GM12872 (cell line): ENCODE results near the gene TMPRSS11D.

Experiments
- CTCF ChIP-seq: IDR thresholded peaks from 3 replicates; pipeline ENCODE4 v1.5.1; 2011; ENCODE audit warnings: low read depth, mild to moderate bottlenecking, low read length, moderate library complexity; ENCODE audit not compliant: insufficient read depth

TMPRSS11D gene

GRCh38 chr4:67877086-67877485 lies 6.7 kb downstream of the TMPRSS11D start:
- TF ChIP-seq CTCF, result no peak

GRCh38 chr4:67874986-67875385 lies 8.8 kb downstream of the TMPRSS11D start:
- TF ChIP-seq CTCF, result no peak

GRCh38 chr4:67873116-67873515 lies 10.7 kb downstream of the TMPRSS11D start:
- no peak for TF ChIP-seq CTCF

- peak; percentile 51 for TF ChIP-seq CTCF
Observed at GRCh38 chr4:67871867-67872266, 11.9 kb downstream of the TMPRSS11D start.

- no peak for TF ChIP-seq CTCF
Observed at GRCh38 chr4:67869580-67870190, 14.1 kb downstream of the TMPRSS11D start.

GRCh38 chr4:67861513-67861912 lies 22.3 kb downstream of the TMPRSS11D start:
- TF ChIP-seq CTCF, result no peak

GRCh38 chr4:67853336-67853735 lies 30.5 kb downstream of the TMPRSS11D start:
- TF ChIP-seq CTCF, result no peak
